ENCODE results near the gene SLC6A12.

DNA sequence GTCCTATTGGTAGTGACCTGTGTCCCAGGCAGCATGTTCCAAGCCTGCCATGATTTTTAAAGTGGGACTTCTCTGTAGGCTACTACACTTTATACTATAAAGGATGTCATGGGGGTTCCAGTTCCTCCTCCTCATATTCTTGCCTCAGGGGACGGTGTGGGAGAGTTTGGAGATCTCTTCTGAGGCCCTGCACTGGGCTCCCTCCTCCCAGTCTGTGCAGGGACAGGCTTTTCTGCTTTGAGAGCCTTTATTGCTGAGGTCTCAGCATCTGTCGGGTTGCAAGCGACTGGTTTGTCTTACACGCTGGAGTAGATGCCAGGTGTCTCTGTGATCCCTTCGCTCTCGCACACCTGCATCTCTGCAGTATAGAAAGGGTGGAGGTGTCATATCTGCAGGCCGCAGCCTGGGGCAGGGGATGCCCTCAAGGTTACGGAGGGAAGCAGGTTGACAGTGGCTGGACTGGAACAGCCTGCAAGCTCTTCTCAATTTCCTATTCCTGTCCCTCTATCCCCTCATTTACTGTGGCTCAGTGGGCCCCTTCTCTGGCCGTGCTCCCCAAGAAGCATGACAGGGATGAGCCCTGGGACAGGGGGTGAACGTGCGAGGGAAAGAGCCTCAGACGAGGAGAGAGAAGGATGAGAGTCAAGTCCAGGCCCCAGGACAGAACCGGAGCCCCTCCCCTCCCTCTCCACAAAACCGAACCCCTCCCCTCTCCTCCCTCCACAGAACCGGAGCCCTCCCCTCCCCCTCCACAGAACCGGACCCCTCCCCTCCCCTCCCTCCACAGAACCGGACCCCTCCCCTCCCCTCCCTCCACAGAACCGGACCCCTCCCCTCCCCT lies 51.3 kb downstream of the SLC6A12 start:
- TF ChIP-seq POLR2A (IDR thresholded peaks at IDR 0.05; ENCODE audit: low read length) (no peak), GATA1 (IDR thresholded peaks at IDR 0.05; ENCODE audit: low read depth, low read length) (no peak)
